ENCODE measurements around the gene XYLT1.

XYLT1 gene

DNA sequence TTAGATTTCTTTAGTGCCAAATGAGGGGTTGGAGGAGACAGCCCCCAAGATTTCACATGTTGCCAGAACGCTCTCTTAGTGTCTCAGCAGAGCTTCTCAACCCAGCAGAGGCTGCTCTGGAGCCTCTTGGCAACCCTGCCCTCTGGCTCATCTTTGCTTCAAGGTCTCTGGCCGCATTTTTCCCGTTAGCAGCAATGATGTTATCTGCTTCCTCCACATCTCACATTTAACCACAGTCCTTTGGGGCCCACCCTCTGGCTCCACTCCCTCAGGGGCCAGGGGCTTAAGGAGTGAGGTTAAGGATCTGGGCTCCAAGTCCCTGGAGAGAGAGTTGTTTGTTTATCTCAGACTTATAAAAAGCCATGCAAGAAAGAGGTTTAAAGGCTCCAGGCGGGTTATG lies 3.3 kb upstream of the XYLT1 start:
- DNase-seq (ENCODE audit: low read depth): no peak
- no peak for TF ChIP-seq CTCF (conservative IDR thresholded peaks at IDR 0.05; ENCODE audit: low read depth, low read length)
- no peak overlapping the region for H3K4me3 ChIP-seq (ENCODE audit: low read depth, low read length)

- TF ChIP-seq CTCF (conservative IDR thresholded peaks at IDR 0.05; ENCODE audit: low read depth, low read length): no peak
- DNase-seq (ENCODE audit: low read depth): no peak
- H3K4me3 ChIP-seq (ENCODE audit: low read depth, low read length): no peak overlapping the region
Measured at GRCh38 chr16:17471719-17472461, 1.1 kb upstream of the XYLT1 start.

- no peak for TF ChIP-seq CTCF (conservative IDR thresholded peaks at IDR 0.05; ENCODE audit: low read depth, low read length)
- peak overlapping the region; percentile 35 for H3K4me3 ChIP-seq (ENCODE audit: low read depth, low read length)
- DNase-seq (ENCODE audit: low read depth): peak; percentile 4
Measured at GRCh38 chr16:17470182-17470907, 415 bp downstream of the XYLT1 start.

DNA sequence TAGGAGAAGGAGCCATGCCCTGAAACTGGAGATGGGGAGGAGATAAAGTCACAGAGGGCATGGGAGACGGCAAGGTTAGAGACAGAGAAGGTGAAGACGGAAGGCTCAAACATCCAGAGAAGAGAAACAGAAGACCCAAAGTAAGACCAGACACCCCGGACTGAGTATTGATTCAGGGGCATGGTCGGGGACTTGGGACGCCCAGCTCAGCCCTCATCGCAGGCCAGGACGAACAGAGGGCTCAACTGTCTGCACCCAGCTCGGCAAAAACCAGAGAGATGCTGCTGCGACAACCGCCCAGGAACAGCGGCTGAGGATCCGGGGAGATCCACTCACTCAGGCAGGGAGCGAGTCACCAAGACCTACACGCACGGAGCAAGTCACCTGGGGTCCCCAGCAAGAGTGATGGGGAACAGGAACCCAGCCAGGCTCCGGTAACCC lies 999 bp downstream of the XYLT1 start:
- peak overlapping the region; percentile 35 for H3K4me3 ChIP-seq (ENCODE audit: low read depth, low read length)
- DNase-seq (ENCODE audit: low read depth): no peak
- TF ChIP-seq CTCF (conservative IDR thresholded peaks at IDR 0.05; ENCODE audit: low read depth, low read length): no peak

- DNase-seq (ENCODE audit: low read depth): peak; percentile 35
- H3K4me3 ChIP-seq (ENCODE audit: low read depth, low read length): peak overlapping the region; percentile 20
- no peak for TF ChIP-seq CTCF (conservative IDR thresholded peaks at IDR 0.05; ENCODE audit: low read depth, low read length)
Measured at GRCh38 chr16:17469011-17469740, 1.6 kb downstream of the XYLT1 start.

GRCh38 chr16:17468611-17469010 lies 2.1 kb downstream of the XYLT1 start:
- H3K4me3 ChIP-seq (ENCODE audit: low read depth, low read length): no peak overlapping the region
- no peak for DNase-seq (ENCODE audit: low read depth)
- TF ChIP-seq CTCF (conservative IDR thresholded peaks at IDR 0.05; ENCODE audit: low read depth, low read length): no peak
